ENCODE data around the gene NEURL3.
A peak's percentile ranks its signal among the peaks of the same experiment; 100 is the strongest.
"Not testable (repeated sequence)": the region's sequence is repeated elsewhere in the genome, so short reads cannot be mapped to it uniquely, and the experiment has no call there.

The NEURL3 gene

GRCh38 chr2:96477458-96477857, 27.7 kb downstream of the NEURL3 start:
- no peak for DNase-seq

- DNase-seq, result no peak
These were observed 33.4 kb downstream of the NEURL3 start for GRCh38 chr2:96471772-96472171.

- peak in 1 of 2 donors; percentile 40 for DNase-seq
These were observed 34.5 kb downstream of the NEURL3 start for GRCh38 chr2:96470636-96471035.

GRCh38 chr2:96470109-96470508, 35.0 kb downstream of the NEURL3 start:
- no peak for DNase-seq

GRCh38 chr2:96468904-96469303, 36.3 kb downstream of the NEURL3 start:
- DNase-seq, result no peak

GRCh38 chr2:96464651-96465050, 40.5 kb downstream of the NEURL3 start:
- DNase-seq, result no peak

GRCh38 chr2:96464061-96464460, 41.1 kb downstream of the NEURL3 start:
- no peak for DNase-seq

- DNase-seq, result no peak
These were observed 42.0 kb downstream of the NEURL3 start for GRCh38 chr2:96463119-96463518.

- DNase-seq, result not testable (repeated sequence)
These were observed 43.5 kb downstream of the NEURL3 start for GRCh38 chr2:96461616-96462015.

GRCh38 chr2:96452053-96452452, 53.1 kb downstream of the NEURL3 start:
- DNase-seq, result no peak

GRCh38 chr2:96449637-96450036, 55.5 kb downstream of the NEURL3 start:
- no peak for DNase-seq

- DNase-seq, result no peak
These were observed 56.0 kb downstream of the NEURL3 start for GRCh38 chr2:96449174-96449573.

- no peak for DNase-seq
These were observed 57.4 kb downstream of the NEURL3 start for GRCh38 chr2:96447726-96448125.
